OCI-LY1 (cell line): Measurements from ENCODE around the gene LETMD1.

Experiments
- EZH2 ChIP-seq: fragments of 200-600 bp; sonication (generic), shearing (Covaris generic); IDR thresholded peaks from 2 replicates; pipeline ENCODE4 v1.8.0; 2017; ENCODE audit warnings: borderline replicate concordance, mixed run types, mild to moderate bottlenecking, antibody characterized with exemption, low read length, moderate library complexity, mixed read lengths
- TF ChIP-seq, protein P1 (sequence below): fragments of 200-600 bp; sonication (generic), shearing (Covaris generic); IDR thresholded peaks from 2 replicates; pipeline ENCODE4 v1.5.1; 2017; ENCODE audit warnings: mild to moderate bottlenecking, antibody characterized with exemption, low read length, moderate library complexity, mixed read lengths

DNA sequence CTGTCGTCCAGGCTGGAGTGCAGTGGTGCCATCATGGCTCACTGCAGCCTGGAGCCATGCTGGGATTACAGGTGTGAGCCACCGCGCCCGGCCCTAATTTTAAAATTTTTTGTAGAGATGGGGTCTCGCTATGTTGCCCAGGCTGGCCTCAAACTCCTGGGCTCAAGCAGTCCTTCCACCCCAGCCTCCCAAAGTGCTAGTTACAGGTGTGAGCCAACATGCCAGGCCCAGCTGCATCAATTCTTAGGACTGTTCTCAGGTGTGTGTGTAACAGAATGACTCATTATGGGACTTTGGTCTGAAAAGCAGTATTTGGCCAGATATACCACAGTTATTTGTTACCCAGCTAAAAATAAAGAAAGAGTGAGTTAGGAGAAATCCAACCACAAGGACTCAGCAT, 17.4 kb downstream of the LETMD1 start:
- TF ChIP-seq EZH2 = no peak
- TF ChIP-seq, protein P1, sequence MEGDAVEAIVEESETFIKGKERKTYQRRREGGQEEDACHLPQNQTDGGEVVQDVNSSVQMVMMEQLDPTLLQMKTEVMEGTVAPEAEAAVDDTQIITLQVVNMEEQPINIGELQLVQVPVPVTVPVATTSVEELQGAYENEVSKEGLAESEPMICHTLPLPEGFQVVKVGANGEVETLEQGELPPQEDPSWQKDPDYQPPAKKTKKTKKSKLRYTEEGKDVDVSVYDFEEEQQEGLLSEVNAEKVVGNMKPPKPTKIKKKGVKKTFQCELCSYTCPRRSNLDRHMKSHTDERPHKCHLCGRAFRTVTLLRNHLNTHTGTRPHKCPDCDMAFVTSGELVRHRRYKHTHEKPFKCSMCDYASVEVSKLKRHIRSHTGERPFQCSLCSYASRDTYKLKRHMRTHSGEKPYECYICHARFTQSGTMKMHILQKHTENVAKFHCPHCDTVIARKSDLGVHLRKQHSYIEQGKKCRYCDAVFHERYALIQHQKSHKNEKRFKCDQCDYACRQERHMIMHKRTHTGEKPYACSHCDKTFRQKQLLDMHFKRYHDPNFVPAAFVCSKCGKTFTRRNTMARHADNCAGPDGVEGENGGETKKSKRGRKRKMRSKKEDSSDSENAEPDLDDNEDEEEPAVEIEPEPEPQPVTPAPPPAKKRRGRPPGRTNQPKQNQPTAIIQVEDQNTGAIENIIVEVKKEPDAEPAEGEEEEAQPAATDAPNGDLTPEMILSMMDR = no peak
